Limb (tissue), 2 donors: ENCODE data around the gene PIP4K2B.
A peak's percentile ranks its signal among the peaks of the same experiment; 100 is the strongest.
"Not testable (repeated sequence)": the region's sequence is repeated elsewhere in the genome, so short reads cannot be mapped to it uniquely, and the experiment has no call there.

Experiments
- DNase-seq, 2 donors: peaks; one replicate each; pipeline ENCODE4 v3.0.0-alpha.2; 2016; ENCODE audit errors: extremely low spot score in 2 of 2

The PIP4K2B gene

DNA sequence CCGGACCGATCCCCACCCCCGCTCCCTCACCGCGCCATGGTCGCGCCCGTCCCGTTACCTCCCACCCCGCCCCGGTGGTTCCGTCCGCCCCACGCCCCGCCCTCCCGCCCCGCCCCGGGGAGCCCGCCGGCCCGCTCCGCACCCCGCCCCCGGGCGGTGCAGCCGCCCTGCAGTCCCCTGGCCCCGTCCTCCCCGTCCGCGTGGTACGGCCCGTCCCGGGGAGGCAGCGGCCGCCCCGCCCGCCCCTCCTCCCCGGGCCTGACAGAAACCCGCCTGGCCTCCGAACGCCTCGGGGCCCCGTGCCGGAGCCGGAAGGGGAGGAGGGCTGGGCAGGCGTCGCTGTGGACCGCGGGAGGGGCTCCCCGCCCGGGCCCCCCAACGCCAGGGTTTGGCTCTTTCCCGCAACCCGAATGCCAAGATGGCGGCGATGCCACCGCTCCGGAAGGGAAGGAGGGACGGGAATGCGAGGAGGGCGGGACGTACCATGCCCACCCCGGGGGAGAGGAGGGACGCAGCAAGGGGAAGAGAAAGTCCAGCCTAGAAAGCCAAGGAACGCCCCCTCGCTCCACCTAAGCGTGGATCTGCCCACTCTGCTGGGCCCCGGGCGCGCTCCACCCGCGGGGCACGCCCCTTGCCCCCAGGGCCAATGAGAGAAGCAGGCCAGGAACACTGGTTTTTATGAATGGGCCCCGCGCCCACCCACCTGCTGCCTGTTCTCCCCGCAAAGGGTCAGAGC lies at the start of gene PIP4K2B:
Gene PIP4K2B (minus strand): TSS at position 56 of the 736 bp plus-strand sequence. CDS start 132 bp downstream, outside the sequence.
- peak; percentile 97 for DNase-seq

DNA sequence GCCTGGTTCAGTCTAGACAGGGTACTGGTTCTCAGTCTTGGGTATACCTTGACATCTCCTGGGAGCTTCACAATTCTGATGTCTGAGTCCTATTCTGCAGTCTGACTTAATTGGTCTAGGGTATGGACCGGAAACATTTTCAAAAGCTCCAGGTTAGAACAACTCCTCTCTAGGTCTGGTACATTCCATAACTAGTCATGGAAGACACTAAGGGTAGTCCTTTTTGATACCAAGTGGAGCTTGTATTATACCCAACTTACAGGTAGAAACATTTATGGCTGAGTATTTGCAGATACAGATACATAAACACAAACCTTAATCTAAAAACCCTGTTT lies 49.2 kb upstream of the PIP4K2B start:
- DNase-seq: no peak

DNA sequence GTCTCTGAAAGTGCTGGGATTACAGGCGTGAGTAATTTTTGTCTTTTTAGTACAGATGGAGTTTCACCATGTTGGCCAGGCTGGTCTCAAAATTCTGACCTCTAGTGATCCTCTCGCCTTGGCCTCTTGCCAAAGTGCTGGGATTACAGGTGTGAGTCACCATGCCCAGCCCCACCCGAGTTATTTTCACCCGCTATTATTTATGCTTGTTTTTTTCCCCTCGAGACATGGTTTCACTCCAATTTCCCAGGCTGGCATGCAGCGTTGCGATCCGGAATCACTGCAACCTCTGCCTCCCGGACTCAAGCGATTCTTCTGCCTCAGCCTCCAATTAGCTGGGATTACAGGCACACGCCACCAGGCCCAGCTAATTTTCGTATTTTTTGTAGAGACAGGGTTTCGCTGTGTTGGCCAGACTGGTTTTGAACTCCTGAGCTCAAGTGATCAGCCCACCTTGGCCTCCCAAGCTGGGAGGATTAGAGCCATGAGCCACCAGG lies 45.0 kb upstream of the PIP4K2B start:
- no peak for DNase-seq

DNA sequence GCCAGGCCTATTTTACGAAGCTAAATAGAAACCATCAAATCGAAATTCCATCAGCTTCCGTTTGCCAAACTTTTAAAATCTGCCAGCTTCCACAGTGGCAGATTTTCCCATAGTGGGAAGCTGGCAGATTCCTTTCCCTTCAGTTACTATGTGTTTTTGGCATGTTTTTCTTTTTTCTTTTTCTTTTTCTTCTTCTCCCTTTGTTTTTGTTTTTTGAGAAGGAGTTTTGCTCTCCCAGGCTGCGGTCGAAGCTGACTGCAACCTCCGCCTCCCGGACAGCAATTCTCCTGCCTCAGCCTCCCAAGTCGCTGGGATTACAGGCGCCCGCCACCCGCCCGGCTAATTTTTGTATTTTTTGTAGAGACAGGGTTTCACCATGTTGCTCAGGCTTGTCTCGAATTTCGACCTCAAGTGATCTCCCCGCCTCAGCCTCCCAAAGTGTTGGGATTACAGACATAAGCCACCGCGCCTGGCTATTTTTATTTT lies 26.4 kb upstream of the PIP4K2B start:
- no peak for DNase-seq

DNA sequence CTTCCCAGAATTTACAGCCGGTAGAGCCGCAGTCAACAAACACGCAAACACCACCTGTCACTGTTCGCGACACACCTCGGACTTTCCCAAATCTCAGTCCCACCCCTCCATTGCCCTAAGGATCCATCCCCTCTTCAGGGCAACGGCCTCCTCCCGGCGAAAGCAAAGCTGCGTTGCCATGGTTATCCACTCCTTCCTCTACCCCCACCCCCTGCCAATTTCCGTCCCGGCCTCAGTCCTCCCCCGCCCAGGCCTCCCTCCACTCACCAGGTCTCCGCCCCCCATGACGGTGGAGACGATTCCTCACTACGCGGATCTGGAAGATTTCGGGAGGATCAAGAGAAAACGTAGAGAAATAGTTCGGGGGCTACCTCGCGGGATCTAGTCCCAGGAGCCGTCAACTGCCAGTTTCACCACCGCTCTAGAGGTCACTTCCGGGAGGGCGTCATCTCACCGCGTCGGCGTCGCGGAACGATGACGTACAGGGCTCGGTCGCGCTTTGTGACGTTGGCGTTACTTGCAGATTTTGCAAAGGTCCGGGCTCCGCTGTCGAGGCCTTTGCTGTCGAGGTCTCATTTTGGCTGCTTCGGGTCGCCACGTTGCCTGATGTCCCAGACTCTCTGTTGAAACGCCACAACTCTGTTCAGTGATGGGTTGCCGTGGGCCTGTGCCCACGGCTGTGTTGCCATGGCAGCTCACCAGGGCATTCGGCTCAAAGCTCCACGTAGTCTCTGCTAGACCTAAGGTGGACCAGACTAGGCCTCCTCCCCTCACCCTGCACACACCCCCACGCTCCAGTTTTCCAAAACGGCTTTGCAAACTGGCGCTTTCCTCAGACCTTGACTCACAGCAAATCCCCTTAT lies 25.8 kb upstream of the PIP4K2B start, which contains the start of gene CWC25:
Gene CWC25 (minus strand): TSS at position 423 of the 863 bp plus-strand sequence. CDS start 138 bp downstream, at position 285.
- DNase-seq: peak; percentile 94 to 100

DNA sequence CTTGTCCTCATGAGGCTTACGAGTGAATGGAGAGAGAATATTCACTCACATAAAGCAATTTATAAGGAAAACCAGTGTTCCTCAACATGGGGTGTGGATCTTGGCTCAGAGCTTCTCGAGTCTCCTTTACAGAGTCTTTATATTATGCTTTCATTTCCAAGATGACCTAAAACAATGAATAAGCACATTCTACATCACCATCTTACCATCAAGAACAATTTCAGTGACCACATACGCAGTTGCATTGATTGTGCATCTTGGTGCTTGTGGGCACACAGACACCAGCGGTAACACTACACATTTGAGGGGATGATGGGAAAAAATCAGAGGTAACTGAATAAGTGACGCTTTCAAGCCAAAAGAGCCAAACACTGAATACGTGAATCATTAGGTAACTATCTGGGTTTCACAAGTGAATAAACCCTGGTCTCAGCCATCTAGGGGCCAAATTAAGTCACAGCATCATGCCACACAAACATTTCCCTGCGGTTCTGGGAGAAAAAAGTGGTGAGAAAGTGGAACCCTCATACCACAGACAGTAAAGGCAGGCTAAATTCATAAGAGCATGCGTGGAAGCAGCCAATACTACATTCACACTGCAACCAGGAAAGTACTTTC lies 16.3 kb upstream of the PIP4K2B start:
- no peak for DNase-seq

DNA sequence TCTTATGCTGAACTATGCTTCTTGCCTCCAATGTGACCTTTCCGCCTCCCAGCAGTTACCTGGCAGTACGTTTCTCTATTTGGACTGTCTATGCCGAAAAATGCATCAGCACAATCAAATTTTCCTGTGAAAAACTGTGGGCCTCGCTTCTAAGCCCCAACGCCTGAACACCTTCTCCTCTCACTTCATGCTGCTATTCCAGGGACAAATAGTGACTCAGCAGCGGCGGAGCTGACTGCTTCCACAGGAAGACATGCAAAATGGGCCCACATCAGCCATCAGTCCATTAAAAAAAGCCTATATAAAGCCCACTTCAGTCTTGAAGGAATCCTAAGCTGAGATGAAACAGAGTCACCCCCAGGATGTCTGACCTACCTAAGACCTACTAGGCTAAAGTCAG lies 10.5 kb upstream of the PIP4K2B start:
- no peak for DNase-seq

DNA sequence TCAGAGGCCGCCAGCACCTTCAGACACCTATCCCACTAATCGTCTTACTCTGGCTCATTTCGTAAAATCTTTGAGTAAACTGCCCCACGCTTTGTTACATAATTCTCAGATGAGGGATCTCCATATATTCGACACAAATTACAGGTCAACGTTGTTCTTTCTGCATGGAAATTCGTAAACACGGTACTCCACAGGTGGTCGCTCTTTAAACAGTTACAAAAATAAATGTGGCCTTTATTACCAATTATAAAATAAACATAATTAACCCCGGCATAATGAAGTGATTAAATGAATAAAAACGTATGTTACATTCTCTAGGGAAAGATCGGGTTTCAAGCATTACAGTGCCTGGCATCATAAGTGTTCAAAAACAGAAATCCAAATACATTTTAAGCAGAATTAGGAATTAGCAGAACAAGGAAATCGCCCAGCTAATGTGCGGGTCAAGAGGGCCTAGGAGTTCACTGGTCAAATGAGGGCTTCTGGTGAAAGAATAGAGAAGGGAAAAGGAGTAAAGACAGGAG lies 943 bp upstream of the PIP4K2B start:
- no peak for DNase-seq

DNA sequence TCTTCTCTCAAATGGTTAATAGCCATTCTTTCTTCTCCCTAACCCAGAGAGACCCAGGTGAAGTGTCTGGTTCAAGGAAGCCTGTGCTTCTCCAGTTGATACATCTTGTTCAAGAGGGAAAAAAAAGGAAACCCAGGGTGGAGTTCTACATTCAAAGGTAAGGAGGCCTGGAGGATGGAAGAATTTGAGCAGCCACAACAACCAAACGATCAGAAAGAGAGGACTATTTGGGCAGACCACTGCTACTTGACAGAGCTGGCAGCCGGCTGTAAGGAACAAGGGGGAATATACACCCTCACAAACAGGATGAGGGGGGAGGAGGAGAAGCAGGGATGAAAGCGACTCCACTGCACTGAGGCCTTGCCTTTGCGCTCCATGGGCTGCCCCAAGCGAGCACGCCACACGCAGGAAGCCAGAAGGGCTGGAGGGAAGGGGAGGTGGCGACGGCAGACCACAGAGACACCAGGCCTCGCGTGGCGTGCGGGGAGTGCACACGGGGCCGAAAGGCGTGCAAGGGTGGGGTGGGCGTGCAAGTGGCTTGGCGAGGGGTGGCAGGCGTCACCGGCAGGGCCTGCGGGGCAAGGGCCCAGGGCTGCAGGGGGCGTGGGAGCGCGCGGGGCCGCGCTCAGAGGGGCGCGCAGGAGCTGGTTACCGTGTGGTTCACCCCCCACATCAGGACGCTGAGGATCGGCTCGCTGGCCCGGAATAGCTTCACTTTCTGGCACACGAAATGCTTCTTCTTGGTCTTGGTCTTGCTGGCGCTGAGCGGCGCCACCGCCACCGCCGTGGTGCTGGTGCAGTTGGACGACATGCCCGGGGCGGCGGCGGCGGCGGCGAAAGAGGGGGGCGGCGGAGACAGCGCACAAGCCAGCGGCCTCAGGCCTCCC lies 499 bp downstream of the PIP4K2B start:
- peak in 1 of 2 donors; percentile 10 for DNase-seq

DNA sequence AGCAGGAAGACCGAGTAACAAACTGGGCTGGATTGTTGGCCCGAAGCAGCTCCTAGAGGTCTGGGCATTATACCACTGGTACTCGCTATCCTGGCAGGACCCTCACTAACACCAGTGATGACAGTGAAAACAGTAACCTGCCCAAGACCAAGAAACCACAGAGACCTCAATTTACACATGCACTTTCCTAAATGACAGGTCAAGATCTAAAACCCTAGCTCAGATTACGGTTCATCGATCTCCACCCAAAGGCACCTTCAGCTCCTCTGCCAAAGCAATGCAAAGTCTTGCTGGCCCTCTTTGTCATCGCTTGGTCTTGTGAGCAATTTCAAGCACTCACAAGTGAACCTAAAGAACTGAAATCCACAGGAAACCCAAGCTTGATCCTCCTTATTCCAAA lies 1.5 kb downstream of the PIP4K2B start:
- DNase-seq: no peak

DNA sequence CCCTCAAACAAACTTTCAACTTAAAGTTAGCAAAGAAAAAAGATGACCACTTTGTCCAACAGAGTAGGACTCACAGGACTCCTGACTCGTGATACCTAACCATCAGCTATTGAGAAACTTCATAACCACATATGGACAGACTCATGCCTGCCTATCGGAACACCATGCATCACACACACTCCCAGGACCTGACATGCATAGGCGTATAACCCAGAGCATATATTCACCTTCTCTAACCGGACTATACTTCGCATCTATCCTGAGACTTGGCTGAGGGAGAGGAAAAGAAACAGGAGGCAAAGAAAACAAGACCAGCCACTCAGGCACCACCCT lies 2.2 kb downstream of the PIP4K2B start:
- no peak for DNase-seq

DNA sequence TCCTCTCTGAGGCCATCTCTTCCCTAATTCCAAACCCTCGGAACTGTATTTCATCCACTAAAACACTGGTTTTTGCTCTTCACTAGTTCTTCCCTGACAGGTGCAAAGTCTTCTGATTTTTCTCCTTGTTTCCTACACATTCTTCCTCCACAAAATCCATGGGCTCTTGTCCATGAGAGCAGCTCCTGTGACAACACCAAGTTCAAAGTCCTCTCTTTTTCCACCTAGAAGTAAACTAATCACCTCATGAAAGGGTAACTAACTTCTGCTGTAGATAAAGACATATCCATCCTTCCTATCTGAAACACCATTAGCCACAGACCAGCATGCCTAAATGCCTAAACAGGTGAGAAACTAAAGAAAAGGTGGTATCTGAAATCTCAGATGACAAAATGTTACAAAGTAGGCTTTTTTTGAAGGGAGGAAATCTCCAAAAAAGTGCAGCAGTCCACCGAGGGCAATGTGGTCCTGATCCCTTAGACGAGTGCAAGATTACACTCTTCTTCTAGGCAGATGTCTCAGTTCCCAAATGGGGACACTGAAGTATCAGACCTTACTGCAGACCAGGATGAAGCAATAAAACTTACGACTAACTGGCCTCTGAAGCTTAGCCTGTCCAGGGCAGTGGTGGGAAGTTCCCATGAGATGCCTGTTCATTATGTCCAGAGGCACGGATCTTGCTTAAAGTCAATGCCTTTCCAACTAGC lies 2.8 kb downstream of the PIP4K2B start:
- no peak for DNase-seq

DNA sequence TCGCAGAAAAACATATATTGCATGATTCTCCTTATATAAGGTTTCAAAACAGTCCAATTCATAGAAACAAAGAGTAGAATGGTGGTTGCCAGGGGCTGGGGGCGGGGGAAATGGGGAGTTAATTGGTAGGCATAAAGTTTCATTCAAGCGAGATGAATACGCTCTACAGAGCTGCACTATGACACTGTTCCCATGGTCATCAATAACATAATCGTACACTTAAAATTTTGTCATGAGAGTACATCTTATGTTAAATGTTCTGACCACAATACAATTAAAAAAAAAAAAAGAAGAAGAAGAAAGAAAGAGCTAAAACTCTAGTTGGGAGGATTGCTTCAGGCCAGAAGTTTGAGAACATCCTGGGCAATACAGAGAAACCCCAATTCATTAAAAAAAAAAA lies 5.1 kb downstream of the PIP4K2B start:
- no peak for DNase-seq

DNA sequence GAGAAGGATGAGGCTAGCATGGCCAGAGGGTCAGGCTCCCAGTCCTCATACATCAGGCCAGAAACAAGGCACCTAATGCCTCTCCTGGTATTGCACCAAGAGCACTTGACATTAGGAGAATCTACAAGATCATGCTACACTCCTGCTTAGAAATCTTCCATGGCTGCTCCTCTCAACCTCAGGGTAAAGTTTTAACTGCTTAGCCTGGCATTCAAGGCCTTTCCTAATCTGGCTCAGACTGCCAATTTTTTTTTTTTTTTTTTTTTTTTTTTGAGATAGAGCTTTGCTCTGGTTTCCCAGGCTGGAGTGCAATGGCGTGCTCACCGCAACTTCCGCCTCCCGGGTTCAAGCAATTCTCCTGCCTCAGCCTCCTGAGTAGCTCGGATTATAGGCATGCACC lies 8.2 kb downstream of the PIP4K2B start:
- no peak for DNase-seq

DNA sequence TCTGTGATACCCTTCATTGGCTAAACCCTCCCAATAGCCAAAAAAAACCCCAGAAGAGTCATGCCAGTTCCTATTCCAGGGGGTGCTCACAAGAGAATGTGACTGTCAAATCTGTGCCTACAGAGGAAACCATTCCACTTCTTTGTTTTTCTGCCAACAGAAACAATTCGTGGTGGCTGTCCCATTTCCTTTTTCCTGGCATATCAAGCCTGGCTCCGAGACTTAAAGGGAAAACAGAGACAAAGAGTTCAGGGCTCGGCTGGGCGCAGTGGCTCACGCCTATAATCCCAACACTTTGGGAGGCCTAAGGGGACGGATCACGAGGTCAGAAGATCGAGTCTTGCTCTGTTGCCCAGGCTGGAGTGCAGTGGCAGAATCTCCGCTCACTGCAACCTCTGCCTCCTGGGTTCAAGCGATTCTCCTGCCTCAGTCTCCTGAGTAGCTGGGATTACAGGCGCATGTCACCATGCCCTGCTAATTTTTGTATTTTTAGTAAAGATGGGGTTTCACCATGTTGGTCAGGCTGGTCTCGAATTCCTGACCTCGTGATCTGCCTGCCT lies 9.1 kb downstream of the PIP4K2B start:
- not testable (repeated sequence) for DNase-seq

DNA sequence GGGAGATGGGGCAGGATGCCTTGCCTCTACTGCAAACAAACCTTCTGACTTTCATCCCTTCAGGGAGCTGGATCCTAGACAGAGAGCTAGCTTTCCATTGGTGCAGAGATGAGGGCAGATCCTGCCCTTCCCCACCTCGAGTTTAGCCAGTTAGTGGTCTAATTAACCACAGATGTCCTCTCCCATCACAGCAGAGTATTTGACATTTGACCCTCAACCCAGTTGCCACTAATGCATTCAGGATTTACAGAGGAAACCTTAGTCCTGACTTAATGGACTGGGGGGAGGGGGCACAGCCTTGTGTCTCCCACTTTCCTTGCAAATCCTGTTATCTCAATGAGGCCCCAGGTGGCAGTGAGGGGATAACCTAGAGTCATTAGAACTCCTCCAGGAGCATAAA lies 10.2 kb downstream of the PIP4K2B start:
- no peak for DNase-seq

DNA sequence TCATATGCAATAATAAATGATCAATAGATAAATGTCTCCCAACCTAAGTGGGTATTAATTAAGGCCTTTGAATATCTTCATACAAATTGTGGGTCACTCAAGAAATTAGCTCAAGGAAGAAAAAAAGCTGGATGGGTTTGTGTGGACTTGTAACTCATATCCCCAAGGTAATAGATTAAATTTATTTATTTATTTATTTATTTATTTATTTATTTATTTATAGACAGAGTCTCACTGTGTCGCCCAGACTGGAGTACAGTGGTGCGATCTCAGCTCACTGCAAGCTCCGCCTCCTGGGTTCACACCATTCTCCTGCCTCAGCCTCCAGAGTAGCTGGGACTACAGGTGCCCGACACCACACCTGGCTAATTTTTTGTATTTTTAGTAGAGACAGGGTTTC lies 11.4 kb downstream of the PIP4K2B start:
- DNase-seq: not testable (repeated sequence)

DNA sequence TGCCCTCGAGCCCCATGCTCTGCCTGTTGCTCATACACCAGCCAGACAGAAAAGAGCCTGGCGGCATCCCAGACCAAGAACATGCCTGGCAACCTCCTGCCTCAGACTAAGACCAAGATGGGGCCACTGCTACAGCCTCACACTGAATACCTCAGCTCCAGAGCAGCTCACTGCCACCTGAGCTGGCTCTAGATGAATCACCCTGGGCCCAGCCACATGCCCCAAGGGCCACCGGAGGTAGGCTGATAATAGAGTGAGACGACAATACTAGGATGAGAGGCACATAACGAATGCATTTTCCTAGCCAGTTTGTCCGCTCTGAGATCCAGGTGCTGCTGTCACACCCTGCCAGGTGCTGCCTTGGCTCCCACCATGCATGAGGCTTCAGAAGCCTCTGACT lies 13.0 kb downstream of the PIP4K2B start:
- no peak for DNase-seq

DNA sequence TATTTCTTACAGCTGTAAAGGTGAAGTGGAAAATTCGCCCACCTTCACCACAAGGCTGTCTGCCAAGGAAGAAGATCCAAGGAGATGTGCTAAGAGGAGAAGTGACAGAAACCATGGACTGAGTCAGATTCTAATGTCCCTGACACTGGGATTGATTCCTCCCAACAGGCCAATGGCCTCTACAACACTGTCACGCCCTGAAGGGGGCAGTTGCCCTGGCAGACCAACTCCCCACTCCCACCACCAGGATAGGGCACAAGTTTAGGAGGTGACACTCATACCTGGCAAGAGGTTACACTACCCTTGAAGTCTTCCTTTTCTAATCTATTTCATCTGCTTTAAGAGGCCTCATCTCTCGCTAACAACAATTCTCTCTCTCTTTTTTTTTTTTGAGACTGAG lies 16.1 kb downstream of the PIP4K2B start:
- no peak for DNase-seq
